A204.1 (cell line): ENCODE measurements around the gene SLC8B1.

Source experiments
- FAIRE-seq: peaks from 2 replicates; lab custom pipeline; 2012; peaks lifted over from hg19 to GRCh38; lab: Jason Lieb, UNC

Gene SLC8B1

DNA sequence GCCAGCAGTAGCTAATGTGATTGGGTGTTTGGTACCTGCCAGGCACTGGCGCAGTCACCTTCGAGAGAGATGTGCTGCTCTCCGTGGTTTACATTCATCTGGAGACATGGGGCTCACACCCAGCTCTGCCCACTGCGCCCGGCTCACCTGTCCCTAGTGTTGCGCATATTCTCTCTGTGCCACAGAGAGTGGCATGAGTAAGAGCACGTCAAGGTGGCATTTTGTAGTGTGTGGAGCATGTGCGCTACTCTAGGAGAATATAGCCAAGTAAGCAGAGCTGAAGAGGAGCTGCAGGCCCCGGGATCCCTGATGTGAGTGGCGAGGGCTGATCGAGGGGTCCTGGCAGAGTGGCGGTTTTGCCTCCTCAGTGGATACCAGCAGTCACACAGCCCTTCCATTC is 66.8 kb downstream of the SLC8B1 start:
- no peak for FAIRE-seq

DNA sequence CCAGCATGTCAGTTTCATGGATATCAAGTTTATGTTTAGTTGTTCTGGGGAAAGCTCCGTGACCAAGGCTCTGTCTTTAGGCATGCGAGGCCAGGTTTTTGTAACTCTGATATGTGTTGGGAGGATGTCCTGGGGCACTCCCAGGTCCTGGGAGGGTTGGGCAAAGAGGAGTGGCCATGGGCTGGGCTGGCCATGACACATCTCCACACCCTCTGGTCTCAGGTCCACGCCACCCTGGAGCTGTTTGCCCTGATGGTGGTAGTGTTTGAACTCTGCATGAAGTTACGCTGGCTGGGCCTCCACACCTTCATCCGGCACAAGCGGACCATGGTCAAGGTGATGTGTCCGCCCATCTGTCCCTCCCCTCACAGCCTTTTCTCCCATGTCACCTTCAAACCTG is 67.3 kb downstream of the SLC8B1 start:
- FAIRE-seq = no peak

DNA sequence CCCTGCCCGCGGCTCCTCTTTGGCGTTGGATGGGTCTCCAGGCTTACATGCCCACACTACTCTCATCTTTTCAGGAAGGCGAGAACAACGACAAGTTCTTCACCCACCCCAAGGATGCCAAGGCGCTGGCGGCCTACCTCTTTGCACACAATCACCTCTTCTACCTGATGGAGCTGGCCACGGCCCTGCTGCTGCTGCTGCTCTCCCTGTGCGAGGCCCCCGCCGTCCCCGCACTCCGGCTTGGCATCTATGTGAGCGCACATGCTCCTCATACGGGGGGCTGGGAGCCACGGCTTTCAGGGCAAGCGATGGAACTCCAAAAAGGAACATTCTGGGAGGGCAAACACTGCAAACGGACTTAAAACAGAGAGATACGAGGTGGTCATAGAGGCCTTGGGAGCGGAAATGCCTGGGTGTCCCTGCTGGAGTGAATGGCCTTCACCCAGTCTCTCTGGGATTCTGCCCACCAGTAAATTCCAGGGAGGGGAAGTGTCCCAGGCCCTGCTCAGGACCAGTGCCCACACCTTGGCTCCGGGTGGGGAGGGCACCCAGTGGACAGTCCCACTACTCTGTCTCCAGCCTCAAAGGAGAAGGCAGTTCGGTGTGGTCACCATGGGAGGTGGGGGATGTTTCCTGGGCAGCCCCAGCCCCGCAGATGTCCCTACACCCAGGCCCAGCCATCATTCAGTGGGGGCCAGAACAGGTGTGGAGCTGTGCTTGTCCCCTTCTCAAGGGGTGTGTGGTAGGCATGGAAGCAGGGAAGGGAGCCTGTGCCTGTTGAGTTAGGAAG is 68.6 kb downstream of the SLC8B1 start:
- no peak for FAIRE-seq

GRCh38 chr12:113263431-113263963 is 71.4 kb downstream of the SLC8B1 start:
- no peak for FAIRE-seq

GRCh38 chr12:113262710-113263109 is 72.2 kb downstream of the SLC8B1 start:
- no peak for FAIRE-seq

DNA sequence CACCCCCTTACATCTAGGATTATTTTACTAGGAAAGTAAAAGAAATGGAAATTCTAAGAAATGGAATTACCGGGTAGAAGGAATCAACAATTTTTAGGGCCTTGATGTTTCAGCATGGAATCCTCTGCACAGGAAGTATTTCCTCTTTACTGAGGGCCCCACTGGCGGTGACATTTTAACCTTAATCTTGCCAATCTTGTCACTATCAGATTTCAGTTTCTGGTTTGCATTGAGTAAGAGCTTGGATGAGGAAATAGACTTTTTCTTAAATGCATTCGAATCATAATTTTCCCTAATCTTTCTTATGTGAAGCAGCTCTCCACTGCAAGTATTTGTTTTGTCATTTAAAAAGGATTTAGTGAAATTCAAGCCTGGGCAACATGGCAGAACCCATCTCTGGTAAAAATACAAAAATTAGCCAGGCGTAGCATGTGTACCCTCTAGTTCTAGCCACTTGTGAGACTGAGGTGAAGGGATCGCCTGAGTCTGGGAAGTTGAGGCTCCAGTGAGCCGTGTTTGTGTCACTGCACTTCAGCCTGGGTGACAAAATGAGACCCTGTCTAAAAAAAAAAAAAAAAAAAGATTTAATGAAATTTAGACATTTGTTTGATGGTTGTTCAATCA is 73.0 kb downstream of the SLC8B1 start:
- FAIRE-seq = no peak

DNA sequence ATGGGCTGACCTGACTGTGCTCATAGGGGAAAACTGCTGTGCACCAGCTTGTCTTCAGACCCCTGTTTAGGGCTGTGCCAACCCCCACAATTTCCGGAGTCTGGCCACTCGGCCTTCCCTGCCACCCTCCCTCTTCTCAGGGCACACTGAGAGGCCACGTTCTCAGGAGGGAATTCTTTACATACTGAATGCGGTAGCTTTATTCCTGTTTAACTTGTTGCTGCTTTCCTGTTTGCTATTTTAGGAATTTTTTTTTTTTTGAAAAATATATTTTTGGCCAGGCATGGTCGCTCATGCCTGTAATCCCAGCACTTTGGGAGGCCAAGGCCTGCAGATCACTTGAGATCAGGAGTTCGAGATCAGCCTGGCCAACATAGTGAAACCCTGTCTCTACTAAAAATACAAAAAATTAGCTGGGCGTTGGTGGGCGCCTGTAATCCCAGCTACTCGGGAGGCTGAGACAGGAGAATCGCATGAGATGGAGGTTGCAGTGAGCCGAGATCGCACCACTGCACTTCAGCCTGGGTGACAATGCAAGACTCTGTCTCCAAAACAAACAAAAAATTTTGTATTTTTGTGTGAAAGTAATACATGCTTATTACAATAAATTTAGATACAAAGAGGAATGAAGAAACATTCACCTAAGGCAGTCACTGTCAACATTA is 74.1 kb downstream of the SLC8B1 start:
- no peak for FAIRE-seq

DNA sequence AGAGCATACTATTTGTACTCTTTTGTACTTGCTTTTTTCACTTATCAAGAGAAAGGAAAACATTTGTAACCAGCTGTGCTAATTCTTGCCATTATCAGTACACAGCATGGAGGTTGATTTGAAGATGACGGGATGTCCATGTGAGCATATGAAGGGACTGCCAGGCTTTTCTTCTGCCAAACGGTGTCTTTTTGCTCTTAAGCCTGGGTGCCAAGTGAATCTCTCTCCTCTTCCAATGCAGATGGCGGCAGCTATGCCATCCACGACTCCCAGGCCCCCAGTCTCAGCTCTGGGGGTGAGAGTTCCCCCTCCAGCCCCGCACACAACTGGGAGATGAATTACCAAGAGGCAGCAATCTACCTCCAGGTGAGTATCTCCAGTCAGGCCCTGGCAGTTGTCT is 74.8 kb downstream of the SLC8B1 start:
- FAIRE-seq = no peak

- no peak for FAIRE-seq
Measured at GRCh38 chr12:113257564-113257963, 77.3 kb downstream of the SLC8B1 start.

- no peak for FAIRE-seq
Measured at GRCh38 chr12:113254298-113254697, 80.6 kb downstream of the SLC8B1 start.

DNA sequence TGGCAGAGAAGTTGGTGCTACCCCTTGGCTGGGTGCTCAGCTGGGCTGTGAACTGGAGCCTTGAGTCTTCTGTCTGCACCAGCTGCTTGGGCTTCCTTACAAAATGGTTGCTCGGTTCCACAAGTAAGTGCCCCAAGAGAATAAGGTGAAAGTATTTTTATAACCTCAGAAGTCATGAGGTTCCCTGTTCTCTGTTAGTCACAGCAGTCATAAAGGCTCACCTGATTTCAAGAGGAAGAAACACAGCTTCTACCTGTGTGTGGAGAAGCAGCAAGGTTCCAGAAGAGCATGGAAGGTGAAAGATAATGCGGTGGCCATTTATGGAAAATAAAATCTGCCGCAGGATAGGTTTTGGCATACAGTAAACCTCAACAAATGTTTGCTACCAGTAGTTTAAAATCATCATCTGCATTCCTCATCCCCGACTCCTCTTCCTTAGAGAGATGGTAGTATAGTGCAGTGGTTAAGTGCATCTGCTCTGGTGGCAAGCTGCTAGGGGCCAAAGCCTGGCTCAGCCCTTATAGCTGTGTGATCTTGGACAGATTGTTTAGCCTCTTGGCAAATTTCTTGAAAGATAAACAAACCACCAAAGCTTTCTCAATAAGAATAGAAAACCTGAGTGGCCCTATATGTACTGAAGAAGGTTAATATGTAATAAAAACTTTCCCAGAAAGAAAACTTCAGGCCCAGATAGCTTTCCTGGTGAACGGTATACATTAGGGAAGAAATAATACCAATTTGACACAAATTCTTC is 81.2 kb downstream of the SLC8B1 start:
- FAIRE-seq = no peak

DNA sequence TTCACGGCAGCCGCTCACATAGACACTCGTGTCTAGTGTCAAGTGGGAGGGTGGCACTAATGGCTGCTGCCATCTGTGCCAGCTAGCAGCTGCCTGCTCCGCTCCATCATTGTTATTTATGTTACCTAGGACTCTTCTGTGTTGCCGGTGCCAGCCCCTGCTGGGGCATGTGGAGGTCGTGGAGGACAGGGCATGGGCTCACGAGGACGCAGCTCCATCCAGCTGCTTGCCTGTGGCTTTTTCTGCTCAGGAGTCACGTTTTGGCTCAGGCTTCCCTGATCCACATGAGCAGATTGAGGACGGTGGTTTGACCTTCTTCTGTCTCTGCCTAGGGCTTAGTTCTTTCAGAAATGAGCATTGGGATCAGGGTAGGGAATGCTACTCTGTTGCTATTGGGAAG is 82.4 kb downstream of the SLC8B1 start:
- no peak for FAIRE-seq

- no peak for FAIRE-seq
Measured at GRCh38 chr12:113251404-113252070, 83.4 kb downstream of the SLC8B1 start.

DNA sequence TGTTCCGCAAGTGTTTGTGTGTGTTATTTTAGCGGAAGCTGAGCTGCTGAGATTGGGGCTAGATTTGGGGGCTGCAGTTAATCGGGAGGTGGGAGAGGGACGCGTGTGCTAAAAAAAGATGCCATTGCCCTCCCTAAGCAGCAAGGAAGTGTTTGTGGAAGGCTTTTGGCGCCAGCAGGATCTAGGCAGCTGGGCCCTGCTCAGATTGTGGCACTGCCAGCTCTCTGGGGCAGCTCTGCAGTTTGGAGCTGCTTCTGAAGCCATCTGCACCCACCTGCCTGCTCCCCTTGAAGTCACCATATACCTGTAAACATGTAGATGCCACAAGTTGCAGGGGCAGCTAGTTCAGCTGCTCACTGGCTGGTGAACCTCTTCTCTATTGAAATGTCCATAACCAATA is 84.9 kb downstream of the SLC8B1 start:
- no peak for FAIRE-seq

GRCh38 chr12:113249546-113249945 is 85.4 kb downstream of the SLC8B1 start:
- no peak for FAIRE-seq

GRCh38 chr12:113248842-113249435 is 86.0 kb downstream of the SLC8B1 start:
- FAIRE-seq = no peak
